ENCODE data around the gene MRPL24.

The MRPL24 gene

DNA sequence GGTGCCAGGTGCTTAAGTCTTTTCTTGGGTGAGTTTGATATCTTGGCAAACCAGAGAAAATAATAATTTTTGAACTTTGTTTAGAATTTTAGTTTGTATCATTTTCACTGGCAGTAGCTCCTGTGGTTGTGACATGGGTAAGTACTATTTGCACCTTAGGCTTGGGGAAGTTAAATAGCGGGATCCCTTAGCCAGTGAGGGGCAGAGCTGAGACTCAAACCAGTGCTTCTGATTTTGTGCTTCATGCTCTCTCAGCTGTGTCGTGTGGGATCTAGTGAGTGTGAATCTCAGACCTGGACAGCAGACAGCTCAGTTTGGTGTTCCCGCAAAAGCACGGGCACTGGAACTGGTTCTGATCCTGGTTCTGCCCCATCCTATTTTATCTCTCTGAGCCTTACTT, 36.1 kb upstream of the MRPL24 start:
- Histone ChIP-seq H3K9me2 (replicated peaks; ENCODE audit: insufficient read depth, low read length) (no peaks in the 10 kb centered on the region), H3F3A (ENCODE audit: insufficient read depth) (0 out of 2 replicates have a peak, but pooled peaks cover 5% of the 10 kb centered on the region), H2AFZ (ENCODE audit: low read depth, low read length, severe bottlenecking) (no peak overlapping the region), H3K9me3 (ENCODE audit: insufficient read depth, low read length) (no peaks in the 10 kb centered on the region), H3K9ac (ENCODE audit: low read length) (no peak overlapping the region), H3K27me3 (ENCODE audit: low read length) (no peaks in the 10 kb centered on the region), H3K4me2 (ENCODE audit: low read depth, low read length, poor library complexity, severe bottlenecking) (no peak overlapping the region), H4K20me1 (ENCODE audit: low read depth, low read length) (peaks cover 8% of the 10 kb centered on the region; the same call in 1 of the 2 replicates), H3K36me3 (ENCODE audit: low read length) (peaks cover 6% of the 10 kb centered on the region), H3K4me3 (ENCODE audit: insufficient read depth, low read length, poor library complexity, severe bottlenecking) (no peak overlapping the region), H3K27ac (ENCODE audit: low read depth, low read length) (no peak overlapping the region), H3K79me2 (ENCODE audit: insufficient read depth, low read length) (peaks cover 92% of the 10 kb centered on the region)
- TF ChIP-seq EZH2phosphoT487 (conservative IDR thresholded peaks at IDR 0.05; ENCODE audit: low read length) = no peak
- TF ChIP-seq, protein P1, sequence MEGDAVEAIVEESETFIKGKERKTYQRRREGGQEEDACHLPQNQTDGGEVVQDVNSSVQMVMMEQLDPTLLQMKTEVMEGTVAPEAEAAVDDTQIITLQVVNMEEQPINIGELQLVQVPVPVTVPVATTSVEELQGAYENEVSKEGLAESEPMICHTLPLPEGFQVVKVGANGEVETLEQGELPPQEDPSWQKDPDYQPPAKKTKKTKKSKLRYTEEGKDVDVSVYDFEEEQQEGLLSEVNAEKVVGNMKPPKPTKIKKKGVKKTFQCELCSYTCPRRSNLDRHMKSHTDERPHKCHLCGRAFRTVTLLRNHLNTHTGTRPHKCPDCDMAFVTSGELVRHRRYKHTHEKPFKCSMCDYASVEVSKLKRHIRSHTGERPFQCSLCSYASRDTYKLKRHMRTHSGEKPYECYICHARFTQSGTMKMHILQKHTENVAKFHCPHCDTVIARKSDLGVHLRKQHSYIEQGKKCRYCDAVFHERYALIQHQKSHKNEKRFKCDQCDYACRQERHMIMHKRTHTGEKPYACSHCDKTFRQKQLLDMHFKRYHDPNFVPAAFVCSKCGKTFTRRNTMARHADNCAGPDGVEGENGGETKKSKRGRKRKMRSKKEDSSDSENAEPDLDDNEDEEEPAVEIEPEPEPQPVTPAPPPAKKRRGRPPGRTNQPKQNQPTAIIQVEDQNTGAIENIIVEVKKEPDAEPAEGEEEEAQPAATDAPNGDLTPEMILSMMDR (IDR thresholded peaks at IDR 0.05; ENCODE audit: insufficient read depth, low read length, poor library complexity, severe bottlenecking) = no peak

- H2AFZ ChIP-seq (ENCODE audit: low read depth, low read length, severe bottlenecking) = no peak overlapping the region
- H4K20me1 ChIP-seq (ENCODE audit: low read depth, low read length) = peaks cover 8% of the 10 kb centered on the region; the same call in 1 of the 2 replicates
- TF ChIP-seq EZH2phosphoT487 (conservative IDR thresholded peaks at IDR 0.05; ENCODE audit: low read length) = no peak
- TF ChIP-seq, protein P1 (IDR thresholded peaks at IDR 0.05; ENCODE audit: insufficient read depth, low read length, poor library complexity, severe bottlenecking) = no peak
- 0 out of 2 replicates have a peak, but pooled peaks cover 5% of the 10 kb centered on the region for H3F3A ChIP-seq (ENCODE audit: insufficient read depth)
- no peaks in the 10 kb centered on the region for H3K9me2 ChIP-seq (replicated peaks; ENCODE audit: insufficient read depth, low read length)
- no peaks in the 10 kb centered on the region for H3K27me3 ChIP-seq (ENCODE audit: low read length)
- H3K9ac ChIP-seq (ENCODE audit: low read length) = no peak overlapping the region
- no peaks in the 10 kb centered on the region for H3K9me3 ChIP-seq (ENCODE audit: insufficient read depth, low read length)
- peaks cover 91% of the 10 kb centered on the region for H3K79me2 ChIP-seq (ENCODE audit: insufficient read depth, low read length)
- H3K4me2 ChIP-seq (ENCODE audit: low read depth, low read length, poor library complexity, severe bottlenecking) = no peak overlapping the region
- no peak overlapping the region for H3K4me3 ChIP-seq (ENCODE audit: insufficient read depth, low read length, poor library complexity, severe bottlenecking)
- peaks cover 6% of the 10 kb centered on the region; the same call in 1 of the 2 replicates for H3K36me3 ChIP-seq (ENCODE audit: low read length)
- H3K27ac ChIP-seq (ENCODE audit: low read depth, low read length) = no peak overlapping the region
Observed at GRCh38 chr1:156775799-156776198, 34.9 kb upstream of the MRPL24 start.

GRCh38 chr1:156773607-156774006, 32.7 kb upstream of the MRPL24 start:
- H3K36me3 ChIP-seq (ENCODE audit: low read length) = peaks cover 6% of the 10 kb centered on the region; the same call in 1 of the 2 replicates
- H3K27me3 ChIP-seq (ENCODE audit: low read length) = no peaks in the 10 kb centered on the region
- 0 out of 2 replicates have a peak, but pooled peaks cover 5% of the 10 kb centered on the region for H3F3A ChIP-seq (ENCODE audit: insufficient read depth)
- no peak overlapping the region for H3K4me3 ChIP-seq (ENCODE audit: insufficient read depth, low read length, poor library complexity, severe bottlenecking)
- no peak overlapping the region for H3K4me2 ChIP-seq (ENCODE audit: low read depth, low read length, poor library complexity, severe bottlenecking)
- no peak overlapping the region for H2AFZ ChIP-seq (ENCODE audit: low read depth, low read length, severe bottlenecking)
- H3K27ac ChIP-seq (ENCODE audit: low read depth, low read length) = no peak overlapping the region
- peaks cover 96% of the 10 kb centered on the region for H3K79me2 ChIP-seq (ENCODE audit: insufficient read depth, low read length)
- H3K9me3 ChIP-seq (ENCODE audit: insufficient read depth, low read length) = no peaks in the 10 kb centered on the region
- H4K20me1 ChIP-seq (ENCODE audit: low read depth, low read length) = peaks cover 8% of the 10 kb centered on the region; the same call in 1 of the 2 replicates
- TF ChIP-seq EZH2phosphoT487 (conservative IDR thresholded peaks at IDR 0.05; ENCODE audit: low read length) = no peak
- TF ChIP-seq, protein P1 (IDR thresholded peaks at IDR 0.05; ENCODE audit: insufficient read depth, low read length, poor library complexity, severe bottlenecking) = no peak
- no peaks in the 10 kb centered on the region for H3K9me2 ChIP-seq (replicated peaks; ENCODE audit: insufficient read depth, low read length)
- no peak overlapping the region for H3K9ac ChIP-seq (ENCODE audit: low read length)
